Spinal cord (tissue), 10 donors: ENCODE measurements around the gene PIP5K1C. TPM values are rescaled to one million over a fixed set of nuclear protein-coding genes. Genes with fewer than 3 reads are reported as not detected.
A peak's percentile ranks its signal among the peaks of the same experiment; 100 is the strongest.

Experiments
- DNase-seq, 6 donors: peaks; one replicate each; pipeline versions ENCODE4 v3.0.0 to v3.0.0-alpha.2; 2013 to 2015; ENCODE audit warnings: low spot score in 6 of 6, low read depth in 4 of 6
- H3K27ac ChIP-seq: one replicate; pipeline ENCODE4 v1.5.1; 2013; ENCODE audit warnings: low read depth, low read length, control low read depth
- H3K27me3 ChIP-seq: one replicate; pipeline ENCODE4 v1.6.1; 2013; ENCODE audit warnings: low read length; ENCODE audit not compliant: control insufficient read depth, insufficient read depth
- H3K36me3 ChIP-seq: one replicate; pipeline ENCODE4 v1.6.1; 2013; ENCODE audit warnings: low read length; ENCODE audit not compliant: control insufficient read depth, insufficient read depth
- H3K4me1 ChIP-seq: one replicate; pipeline ENCODE4 v1.6.1; 2013; ENCODE audit warnings: low read length; ENCODE audit not compliant: control insufficient read depth, insufficient read depth
- H3K4me3 ChIP-seq: one replicate; pipeline ENCODE4 v1.5.1; 2013; ENCODE audit warnings: low read depth, low read length, control low read depth
- H3K9me3 ChIP-seq: one replicate; pipeline ENCODE4 v1.6.1; 2013; ENCODE audit warnings: low read length; ENCODE audit not compliant: control insufficient read depth, insufficient read depth
- WGBS: methylation state at CpG from one replicate; pipeline ENCODE4 v1.1.5; 2013; ENCODE audit warnings: missing lambda C conversion rate; ENCODE audit not compliant: insufficient coverage; 5-methylcytosine and 5-hydroxymethylcytosine counted together
- polyA plus RNA-seq, 2 donors: library from polyadenylated mRNA; unstranded; fragments of 120-200 nt; gene quantifications; one replicate each; pipeline ENCODE4 v1.2.1, GENCODE V29; 2013; ENCODE audit not compliant: insufficient read length in 2 of 2
- total RNA-seq, 2 donors: library from RNA; depleted of rRNA in 1 of 2; stranded (reverse); fragments of 120-200 nt in 1 of 2; fragments of >200 nt in 1 of 2; gene quantifications; one replicate each; pipeline versions ENCODE4 v1.2.3 to v1.2.4, GENCODE V29; 2013 to 2014
- donor health status: healthy.

Gene PIP5K1C
- total and polyA plus RNA-seq, 4 donors = 25.4 to 91.1 (median 56.0) TPM

DNA sequence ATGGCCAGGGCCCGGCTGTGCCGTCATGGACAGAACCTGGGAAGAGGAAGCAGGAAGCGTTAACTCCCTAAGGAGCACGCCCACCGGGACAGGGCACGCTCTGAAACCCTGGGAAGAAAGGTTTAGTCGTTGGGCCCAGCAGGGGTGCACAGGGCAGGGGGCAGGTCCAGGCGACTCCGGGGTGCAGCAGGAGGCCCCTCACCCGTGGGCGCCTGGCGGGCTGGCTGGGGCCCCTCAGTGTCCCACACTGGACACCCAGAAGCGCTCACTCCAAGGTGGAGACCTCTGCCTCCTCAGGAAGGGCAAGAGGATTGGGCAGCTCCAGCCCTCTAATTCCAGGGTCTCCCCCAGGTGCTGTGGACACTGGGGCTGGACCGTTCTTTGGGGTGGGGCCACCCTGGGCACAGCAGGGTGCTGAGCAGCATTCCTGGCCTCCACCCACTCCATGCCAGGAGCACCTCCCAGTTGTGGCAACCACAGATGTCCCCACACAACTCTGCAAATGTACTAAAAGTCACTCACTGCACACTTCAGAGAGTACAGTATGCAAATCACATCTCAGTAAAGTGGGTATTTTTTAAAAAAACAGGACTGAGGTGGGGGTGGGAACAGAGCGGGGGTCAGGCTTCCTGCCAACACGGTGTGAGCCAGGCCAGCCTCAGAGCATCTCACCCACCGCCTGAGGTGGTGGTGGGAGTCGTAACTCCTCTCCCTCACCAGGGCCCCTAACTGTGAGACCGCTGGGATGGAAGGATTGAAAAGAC, 35.2 kb downstream of the PIP5K1C start:
- Histone ChIP-seq H3K27me3 (no peaks in the 10 kb centered on the region), H3K4me1 (peaks cover 36% of the 10 kb centered on the region), H3K4me3 (no peak overlapping the region), H3K36me3 (peaks cover 99% of the 10 kb centered on the region), H3K9me3 (no peaks in the 10 kb centered on the region), H3K27ac (no peak overlapping the region)
- WGBS = 88% methylated on average over 15 of the region's 19 CpGs
- no peak for DNase-seq

DNA sequence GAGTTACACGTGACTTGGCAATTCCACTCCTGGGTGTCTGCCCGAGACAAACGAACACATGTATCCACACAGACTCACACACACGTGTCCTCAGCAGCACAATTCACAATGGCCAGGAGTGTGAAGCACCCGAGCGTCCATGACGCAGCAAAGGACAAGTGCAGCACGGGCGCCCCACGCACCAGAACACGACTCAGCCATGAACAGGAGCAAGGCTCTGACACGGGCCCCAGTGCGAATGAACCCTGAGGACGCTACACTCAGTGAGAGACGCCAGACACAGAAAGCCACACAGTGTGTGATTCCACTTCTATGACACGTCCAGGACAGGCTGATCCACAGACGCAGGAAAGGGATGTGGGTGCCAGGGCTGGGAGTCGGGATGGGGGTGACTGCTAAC, 36.4 kb downstream of the PIP5K1C start:
- no peaks in the 10 kb centered on the region for H3K9me3 ChIP-seq
- H3K4me3 ChIP-seq = no peak overlapping the region
- 98% methylated on average over 16 of the region's 18 CpGs for WGBS
- H3K27me3 ChIP-seq = no peaks in the 10 kb centered on the region
- DNase-seq = no peak
- H3K36me3 ChIP-seq = peaks cover 99% of the 10 kb centered on the region
- peaks cover 24% of the 10 kb centered on the region for H3K4me1 ChIP-seq
- H3K27ac ChIP-seq = no peak overlapping the region

DNA sequence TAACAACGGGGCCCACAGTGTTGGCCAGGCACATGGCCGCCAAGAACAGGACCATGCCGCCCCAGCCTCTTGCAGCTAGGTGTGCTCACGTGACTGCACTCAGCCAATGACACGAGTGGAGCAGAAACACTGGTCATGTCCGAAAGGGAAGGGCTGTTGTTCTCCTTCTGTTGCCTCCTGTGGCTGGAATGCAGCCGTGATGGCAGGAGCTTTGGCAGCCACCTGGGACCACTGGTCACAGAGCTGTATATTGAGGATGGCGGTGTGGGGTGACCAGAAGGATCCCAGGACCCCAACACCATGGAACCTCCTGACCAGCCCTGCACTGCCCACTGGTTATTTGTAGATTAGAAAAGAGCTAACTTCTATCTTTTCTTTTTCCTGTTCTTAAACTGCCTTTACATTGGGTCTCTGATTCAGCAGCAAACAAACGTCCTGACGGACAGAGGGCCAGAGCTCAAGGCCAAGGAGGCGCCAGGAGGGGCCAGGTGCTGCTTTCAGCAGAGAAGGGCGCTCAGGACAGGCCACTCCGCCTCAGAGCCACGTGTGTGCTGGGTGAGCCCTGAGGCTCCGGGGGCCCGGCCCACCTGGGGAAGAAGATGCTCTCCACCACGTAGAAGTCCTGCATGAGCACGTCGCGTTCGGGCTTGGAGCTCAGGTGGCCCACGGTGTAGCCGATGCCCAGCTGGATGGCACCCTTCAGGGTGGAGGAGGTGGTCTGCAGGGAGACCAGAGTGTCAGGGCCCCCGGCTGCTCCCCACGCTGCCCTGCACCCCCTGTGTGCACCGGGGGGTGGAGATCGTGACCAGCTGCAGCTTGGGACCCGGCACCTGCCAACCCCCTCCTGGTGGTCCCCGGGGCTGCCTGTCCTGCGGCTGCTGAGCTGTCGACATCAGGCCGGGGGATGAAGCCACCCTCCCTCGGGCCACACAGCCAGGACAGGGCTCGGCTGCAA, 38.7 kb downstream of the PIP5K1C start:
- 97% methylated on average over 32 of the region's 34 CpGs for WGBS
- Histone ChIP-seq H3K27ac (no peak overlapping the region), H3K36me3 (peaks cover 99% of the 10 kb centered on the region), H3K4me3 (no peak overlapping the region), H3K27me3 (no peaks in the 10 kb centered on the region), H3K4me1 (peaks cover 16% of the 10 kb centered on the region), H3K9me3 (no peaks in the 10 kb centered on the region)
- no peak for DNase-seq

DNA sequence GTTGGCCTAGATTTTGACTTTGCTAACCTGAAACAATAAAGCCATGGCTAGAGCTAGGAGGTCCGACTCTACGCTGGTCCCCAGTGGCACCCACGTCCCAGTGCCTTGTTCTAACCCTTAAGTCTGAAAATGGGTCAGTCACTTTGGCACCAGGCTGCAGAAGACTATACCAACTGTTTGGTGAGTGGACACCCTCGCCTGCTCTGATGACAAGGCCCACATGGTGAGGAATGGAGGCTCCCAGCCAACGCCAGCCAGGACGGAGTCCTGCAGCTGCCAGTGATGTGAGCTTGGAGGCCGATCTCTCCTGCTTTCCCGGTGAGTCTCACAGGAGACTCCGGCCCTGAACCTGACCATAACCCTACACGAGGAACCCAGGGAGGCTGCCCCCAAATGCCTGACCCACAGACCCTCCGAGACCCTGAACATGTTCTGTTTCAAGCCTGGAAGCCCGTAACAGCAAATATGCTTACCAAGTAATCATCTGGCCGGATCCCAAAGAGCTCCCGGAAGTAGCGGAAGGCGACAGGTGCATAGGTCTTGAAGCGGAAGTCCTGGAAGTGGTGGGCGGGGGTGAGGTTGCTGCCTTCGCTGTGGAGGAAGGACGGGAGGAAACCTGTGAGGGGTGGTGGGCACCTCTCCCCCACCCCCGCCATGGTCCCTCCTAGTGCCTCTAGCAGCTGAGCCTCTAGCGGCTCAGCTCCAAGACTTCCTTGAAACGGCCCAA, 39.6 kb downstream of the PIP5K1C start:
- H3K4me1 ChIP-seq = peaks cover 15% of the 10 kb centered on the region
- peaks cover 100% of the 10 kb centered on the region for H3K36me3 ChIP-seq
- no peak overlapping the region for H3K27ac ChIP-seq
- DNase-seq = no peak
- no peaks in the 10 kb centered on the region for H3K27me3 ChIP-seq
- H3K4me3 ChIP-seq = no peak overlapping the region
- H3K9me3 ChIP-seq = no peaks in the 10 kb centered on the region
- WGBS = 94% methylated on average over 13 of the region's 23 CpGs

DNA sequence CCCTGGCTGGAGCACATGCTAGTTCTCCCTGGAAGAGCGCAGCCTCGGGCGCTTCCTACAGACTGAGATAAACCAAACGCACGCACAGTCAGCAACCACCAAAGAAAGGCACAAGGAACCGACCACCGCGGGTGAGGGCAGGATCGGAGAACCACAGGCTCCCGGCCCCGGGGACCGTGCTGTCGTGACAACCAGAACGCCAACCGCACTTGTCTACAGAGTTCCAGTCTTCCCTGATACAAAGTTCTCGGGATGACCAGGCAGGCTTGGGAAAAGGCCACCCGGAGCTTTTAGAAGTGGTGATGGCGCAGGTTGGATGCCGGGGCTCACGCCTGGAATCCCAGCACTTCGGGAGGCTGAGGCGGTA, 40.5 kb downstream of the PIP5K1C start:
- Histone ChIP-seq H3K4me1 (peaks cover 17% of the 10 kb centered on the region), H3K4me3 (no peak overlapping the region), H3K36me3 (peaks cover 100% of the 10 kb centered on the region), H3K27ac (no peak overlapping the region), H3K9me3 (no peaks in the 10 kb centered on the region), H3K27me3 (no peaks in the 10 kb centered on the region)
- DNase-seq = no peak
- 92% methylated on average over 22 of the region's 22 CpGs for WGBS

DNA sequence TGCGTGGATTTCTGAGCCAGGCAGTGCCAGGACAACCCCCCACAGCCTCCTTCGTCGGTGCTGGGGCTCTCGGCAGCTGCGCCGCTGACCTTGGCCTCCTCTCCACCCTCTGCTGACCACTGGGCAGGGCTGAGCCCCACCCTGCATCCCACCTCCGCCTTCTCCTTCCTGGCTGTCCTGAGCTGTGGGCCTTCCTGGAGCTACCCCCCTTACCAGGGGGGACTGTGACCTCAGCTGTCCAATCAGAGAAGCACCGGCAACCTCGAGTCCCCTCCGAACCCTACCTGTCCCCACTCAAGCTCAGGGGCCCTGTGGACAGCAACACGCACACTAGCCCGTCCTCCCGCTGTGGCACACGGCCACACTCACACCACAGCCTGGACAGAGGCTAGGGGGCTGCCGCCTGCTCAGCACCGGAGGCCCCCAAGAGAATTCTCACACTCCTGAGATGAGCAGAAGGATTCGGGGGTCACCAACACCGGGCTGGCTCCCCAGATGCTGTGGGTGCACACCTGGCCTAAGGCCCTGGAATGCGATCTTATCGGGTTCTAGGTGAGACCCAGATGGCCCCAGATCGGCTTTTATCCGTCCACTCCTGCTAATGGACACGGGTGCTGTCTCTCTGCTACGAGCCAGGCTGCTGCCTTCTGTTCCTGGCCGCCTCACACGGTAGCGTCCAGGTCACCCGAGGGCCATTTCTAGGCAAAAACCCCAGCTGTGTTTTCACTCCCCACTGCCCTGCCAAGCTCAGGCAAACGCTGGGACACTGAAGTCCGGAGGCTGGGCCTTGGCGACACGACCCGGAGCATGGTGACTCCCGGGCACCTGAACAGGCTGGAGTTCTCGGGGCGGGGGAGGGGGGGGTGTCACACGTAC, 41.2 kb downstream of the PIP5K1C start:
- Histone ChIP-seq H3K36me3 (peaks cover 98% of the 10 kb centered on the region), H3K9me3 (no peaks in the 10 kb centered on the region), H3K4me1 (peaks cover 17% of the 10 kb centered on the region), H3K4me3 (no peak overlapping the region), H3K27ac (no peak overlapping the region), H3K27me3 (no peaks in the 10 kb centered on the region)
- WGBS = 92% methylated on average over 35 of the region's 37 CpGs
- no peak for DNase-seq

DNA sequence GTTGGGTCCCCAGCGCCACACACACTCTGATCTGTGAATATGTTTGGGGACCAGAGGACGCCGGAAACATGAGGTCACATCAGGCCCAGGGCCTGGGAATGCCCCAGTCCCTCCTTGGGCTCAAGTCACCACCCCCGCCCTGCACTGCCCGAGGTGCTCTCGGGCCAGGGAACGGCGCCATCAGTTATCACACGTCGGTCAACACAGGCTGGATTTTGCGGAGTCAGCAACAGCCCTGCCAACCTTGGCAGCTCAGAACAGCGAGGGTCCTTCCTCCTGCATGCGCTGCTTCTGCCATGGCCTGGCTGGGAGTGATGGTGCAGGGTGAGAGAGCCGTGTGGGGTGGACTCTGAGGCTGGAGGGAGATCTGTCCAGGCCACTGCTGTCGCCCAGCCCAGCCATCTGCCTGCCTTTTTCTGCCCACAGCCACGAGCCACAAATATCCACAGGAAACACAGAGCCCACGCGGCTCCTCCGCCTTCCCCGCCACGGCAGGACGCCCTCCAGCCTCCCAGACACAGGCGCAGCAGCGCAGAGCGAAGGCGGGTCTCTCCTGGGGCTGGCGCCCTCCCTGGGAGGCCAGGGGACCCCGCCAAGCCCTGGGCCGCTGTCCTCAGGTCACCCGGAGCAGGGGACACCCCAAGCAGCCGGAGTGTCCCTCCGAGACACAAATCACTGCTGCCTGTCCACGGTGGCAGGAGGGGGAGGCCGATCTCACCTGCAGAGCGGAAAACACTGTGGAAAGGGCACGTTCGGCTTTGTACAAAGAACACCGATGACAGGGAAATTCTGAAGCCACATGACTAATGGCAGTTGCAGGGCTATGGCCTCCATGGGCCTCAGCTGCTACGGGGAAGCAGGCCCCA, 42.0 kb downstream of the PIP5K1C start:
- no peak overlapping the region for H3K27ac ChIP-seq
- peaks cover 17% of the 10 kb centered on the region for H3K4me1 ChIP-seq
- no peak overlapping the region for H3K4me3 ChIP-seq
- DNase-seq = peak in 1 of 6 donors; percentile 15
- no peaks in the 10 kb centered on the region for H3K9me3 ChIP-seq
- WGBS = 88% methylated on average over 39 of the region's 39 CpGs
- H3K27me3 ChIP-seq = no peaks in the 10 kb centered on the region
- peaks cover 98% of the 10 kb centered on the region for H3K36me3 ChIP-seq

DNA sequence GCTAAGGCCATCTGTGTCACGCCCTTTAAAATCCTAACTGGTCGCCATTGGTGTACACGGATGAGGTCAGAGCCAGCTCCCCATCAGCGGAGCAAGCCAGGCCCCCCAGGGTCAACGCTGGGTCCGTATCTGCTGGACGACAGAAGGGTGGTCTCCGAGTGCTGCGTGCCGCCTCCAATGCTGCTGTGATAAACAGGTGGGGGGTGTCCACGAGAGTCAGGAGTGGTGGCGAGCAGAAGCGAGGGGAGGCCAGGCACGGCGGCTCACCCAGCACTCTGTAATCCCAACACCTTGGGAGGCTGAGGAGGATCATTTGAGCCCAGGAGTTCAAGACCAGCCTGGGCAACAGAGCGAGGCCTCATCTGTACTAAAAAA, 42.9 kb downstream of the PIP5K1C start:
- Histone ChIP-seq H3K4me3 (no peak overlapping the region), H3K9me3 (no peaks in the 10 kb centered on the region), H3K27ac (no peak overlapping the region), H3K27me3 (no peaks in the 10 kb centered on the region), H3K4me1 (peaks cover 17% of the 10 kb centered on the region), H3K36me3 (peaks cover 98% of the 10 kb centered on the region)
- 97% methylated on average over 9 of the region's 16 CpGs for WGBS
- no peak for DNase-seq
